ENCODE results near the gene DLK1. TPM values are rescaled to one million over a fixed set of nuclear protein-coding genes. Genes with fewer than 3 reads are reported as not detected.

The DLK1 gene
- total and polyA plus RNA-seq, 2 of the 13 experiments (the other 11 are each of a cell fraction or from before 2014, with no cell fraction given): 95.5 to 312 TPM

GRCh38 chr14:100783630-100784370 is 57.1 kb downstream of the DLK1 start:
- POLR2A ChIA-PET: interaction anchor here (1.4 kb wide), 1 partner anchor 34 kb away, joined by 5 read pairs; no protein-coding TSS in a partner anchor
- Histone ChIP-seq H3K27ac (ENCODE audit: extremely low read length, insufficient read depth, low read length) (no peak overlapping the region), H3K4me1 (ENCODE audit: insufficient read depth, low read length) (peaks cover 68% of the 10 kb centered on the region), H3K9me3 (ENCODE audit: low read length) (no peaks in the 10 kb centered on the region), H3K36me3 (replicated peaks in 1 of 2; ENCODE audit: control insufficient read depth in 1 of 2, insufficient read depth in 2 of 2, low read length in 2 of 2) (no peaks in the 10 kb centered on the region), H3K27me3 (ENCODE audit: control insufficient read depth in 1 of 2, insufficient read depth in 2 of 2, low read length in 2 of 2) (no peaks in the 10 kb centered on the region), H3K9ac (ENCODE audit: insufficient read depth, low read depth, low read length) (no peak overlapping the region), H2AFZ (ENCODE audit: low read length) (no peak overlapping the region), H3K79me2 (ENCODE audit: insufficient read depth, low read length) (no peaks in the 10 kb centered on the region), H3K4me2 (ENCODE audit: low read depth, low read length) (no peak overlapping the region), H3K4me3 (replicated peaks in 1 of 3; ENCODE audit: insufficient read depth in 1 of 3, low read depth in 2 of 3, low read length in 3 of 3) (no peak overlapping the region), H4K20me1 (ENCODE audit: insufficient read depth, low read length) (no peaks in the 10 kb centered on the region)
- no peak for FAIRE-seq
- WGBS (ENCODE audit: low lambda C conversion rate): 96% methylated on average over 21 of the region's 27 CpGs
- in situ Hi-C loops (cut with HindIII; ENCODE audit: extremely low pct_ligation_motif_present, low pct_unique_long_range_greater_than_20kb) (no loop called here), intact Hi-C loops (cut with micrococcal nuclease; ENCODE audit: unreplicated experiment) (no loop called here)
- CTCF ChIA-PET (ENCODE audit: low intra/inter-chr PET ratio, low total read pairs): no interaction called here
- no peak for DNase-seq (ENCODE audit: low spot score)
- BruUV-seq (replicated peaks): no TSS peak
- ATAC-seq: no peak
- TF ChIP-seq NFYB (CRISPR knock-in tag; IDR thresholded peaks at IDR 0.05) (no peak), ZNF816 (CRISPR knock-in tag; IDR thresholded peaks at IDR 0.05; ENCODE audit: borderline replicate concordance) (no peak), TAF1 (CRISPR knock-in tag; IDR thresholded peaks at IDR 0.05) (no peak), IKZF1 (IDR thresholded peaks at IDR 0.05) (no peak), PTBP1 (IDR thresholded peaks at IDR 0.05; ENCODE audit: low read depth, low read length, poor library complexity, severe bottlenecking) (no peak), ZNF512 (CRISPR knock-in tag; IDR thresholded peaks at IDR 0.05) (no peak), TAF15 (IDR thresholded peaks at IDR 0.05; ENCODE audit: low read depth, low read length, poor library complexity, severe bottlenecking) (no peak), THRA (CRISPR knock-in tag; IDR thresholded peaks at IDR 0.05; ENCODE audit: borderline replicate concordance) (no peak), ZNF335 (CRISPR knock-in tag; IDR thresholded peaks at IDR 0.05) (no peak), RARG (CRISPR knock-in tag; IDR thresholded peaks at IDR 0.05; ENCODE audit: low read depth) (no peak), SMYD3 (CRISPR knock-in tag; IDR thresholded peaks at IDR 0.05) (no peak), ZNF333 (CRISPR knock-in tag; IDR thresholded peaks at IDR 0.05; ENCODE audit: borderline replicate concordance) (no peak)
- TF ChIP-seq, protein P1, sequence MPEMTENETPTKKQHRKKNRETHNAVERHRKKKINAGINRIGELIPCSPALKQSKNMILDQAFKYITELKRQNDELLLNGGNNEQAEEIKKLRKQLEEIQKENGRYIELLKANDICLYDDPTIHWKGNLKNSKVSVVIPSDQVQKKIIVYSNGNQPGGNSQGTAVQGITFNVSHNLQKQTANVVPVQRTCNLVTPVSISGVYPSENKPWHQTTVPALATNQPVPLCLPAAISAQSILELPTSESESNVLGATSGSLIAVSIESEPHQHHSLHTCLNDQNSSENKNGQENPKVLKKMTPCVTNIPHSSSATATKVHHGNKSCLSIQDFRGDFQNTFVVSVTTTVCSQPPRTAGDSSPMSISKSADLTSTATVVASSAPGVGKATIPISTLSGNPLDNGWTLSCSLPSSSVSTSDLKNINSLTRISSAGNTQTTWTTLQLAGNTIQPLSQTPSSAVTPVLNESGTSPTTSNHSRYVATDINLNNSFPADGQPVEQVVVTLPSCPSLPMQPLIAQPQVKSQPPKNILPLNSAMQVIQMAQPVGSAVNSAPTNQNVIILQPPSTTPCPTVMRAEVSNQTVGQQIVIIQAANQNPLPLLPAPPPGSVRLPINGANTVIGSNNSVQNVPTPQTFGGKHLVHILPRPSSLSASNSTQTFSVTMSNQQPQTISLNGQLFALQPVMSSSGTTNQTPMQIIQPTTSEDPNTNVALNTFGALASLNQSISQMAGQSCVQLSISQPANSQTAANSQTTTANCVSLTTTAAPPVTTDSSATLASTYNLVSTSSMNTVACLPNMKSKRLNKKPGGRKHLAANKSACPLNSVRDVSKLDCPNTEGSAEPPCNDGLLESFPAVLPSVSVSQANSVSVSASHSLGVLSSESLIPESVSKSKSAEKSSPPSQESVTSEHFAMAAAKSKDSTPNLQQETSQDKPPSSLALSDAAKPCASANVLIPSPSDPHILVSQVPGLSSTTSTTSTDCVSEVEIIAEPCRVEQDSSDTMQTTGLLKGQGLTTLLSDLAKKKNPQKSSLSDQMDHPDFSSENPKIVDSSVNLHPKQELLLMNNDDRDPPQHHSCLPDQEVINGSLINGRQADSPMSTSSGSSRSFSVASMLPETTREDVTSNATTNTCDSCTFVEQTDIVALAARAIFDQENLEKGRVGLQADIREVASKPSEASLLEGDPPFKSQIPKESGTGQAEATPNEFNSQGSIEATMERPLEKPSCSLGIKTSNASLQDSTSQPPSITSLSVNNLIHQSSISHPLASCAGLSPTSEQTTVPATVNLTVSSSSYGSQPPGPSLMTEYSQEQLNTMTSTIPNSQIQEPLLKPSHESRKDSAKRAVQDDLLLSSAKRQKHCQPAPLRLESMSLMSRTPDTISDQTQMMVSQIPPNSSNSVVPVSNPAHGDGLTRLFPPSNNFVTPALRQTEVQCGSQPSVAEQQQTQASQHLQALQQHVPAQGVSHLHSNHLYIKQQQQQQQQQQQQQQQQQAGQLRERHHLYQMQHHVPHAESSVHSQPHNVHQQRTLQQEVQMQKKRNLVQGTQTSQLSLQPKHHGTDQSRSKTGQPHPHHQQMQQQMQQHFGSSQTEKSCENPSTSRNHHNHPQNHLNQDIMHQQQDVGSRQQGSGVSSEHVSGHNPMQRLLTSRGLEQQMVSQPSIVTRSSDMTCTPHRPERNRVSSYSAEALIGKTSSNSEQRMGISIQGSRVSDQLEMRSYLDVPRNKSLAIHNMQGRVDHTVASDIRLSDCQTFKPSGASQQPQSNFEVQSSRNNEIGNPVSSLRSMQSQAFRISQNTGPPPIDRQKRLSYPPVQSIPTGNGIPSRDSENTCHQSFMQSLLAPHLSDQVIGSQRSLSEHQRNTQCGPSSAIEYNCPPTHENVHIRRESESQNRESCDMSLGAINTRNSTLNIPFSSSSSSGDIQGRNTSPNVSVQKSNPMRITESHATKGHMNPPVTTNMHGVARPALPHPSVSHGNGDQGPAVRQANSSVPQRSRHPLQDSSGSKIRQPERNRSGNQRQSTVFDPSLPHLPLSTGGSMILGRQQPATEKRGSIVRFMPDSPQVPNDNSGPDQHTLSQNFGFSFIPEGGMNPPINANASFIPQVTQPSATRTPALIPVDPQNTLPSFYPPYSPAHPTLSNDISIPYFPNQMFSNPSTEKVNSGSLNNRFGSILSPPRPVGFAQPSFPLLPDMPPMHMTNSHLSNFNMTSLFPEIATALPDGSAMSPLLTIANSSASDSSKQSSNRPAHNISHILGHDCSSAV (CRISPR knock-in tag; IDR thresholded peaks at IDR 0.05; ENCODE audit: borderline replicate concordance): no peak
